Measurements from ENCODE around the gene UBE2G1. TPM values are rescaled to one million over a fixed set of nuclear protein-coding genes. Genes with fewer than 3 reads are reported as not detected.

UBE2G1 gene
- total and polyA plus RNA-seq, 9 of the 15 experiments (the other 6 are each of a cell fraction or from before 2014, with no cell fraction given), result 10.1 to 65.9 (median 29.7) TPM

GRCh38 chr17:4269915-4270314, 96.6 kb downstream of the UBE2G1 start:
- no peak for FAIRE-seq
- Histone ChIP-seq H4K20me1 (replicated peaks; ENCODE audit: control insufficient read depth, insufficient read depth, low read length) (no peaks in the 10 kb centered on the region), H3K36me3 (ENCODE audit: control insufficient read depth, insufficient read depth, low read length) (peaks cover 45% of the 10 kb centered on the region; the same call in 1 of the 3 replicates), H3K27ac (ENCODE audit: extremely low read depth, low read depth, low read length) (no peak overlapping the region), H3K4me1 (replicated peaks in 1 of 2; ENCODE audit: control insufficient read depth in 2 of 2, insufficient read depth in 2 of 2, low read length in 2 of 2) (no peaks in the 10 kb centered on the region), H3K4me2 (ENCODE audit: insufficient read depth, low read length) (no peak overlapping the region), H2AFZ (ENCODE audit: low read depth, low read length) (no peak overlapping the region), H3K9me3 (replicated peaks; ENCODE audit: control insufficient read depth, insufficient read depth, low read depth, low read length) (no peaks in the 10 kb centered on the region), H3K27me3 (ENCODE audit: control insufficient read depth in 2 of 2, insufficient read depth in 2 of 2, low read length in 2 of 2) (no peaks in the 10 kb centered on the region), H3K79me2 (ENCODE audit: control insufficient read depth, insufficient read depth, low read length) (no peaks in the 10 kb centered on the region), H3K9ac (ENCODE audit: insufficient read depth in 1 of 2, low read depth in 2 of 2, low read length in 2 of 2) (no peak overlapping the region), H3K9me1 (ENCODE audit: control insufficient read depth, insufficient read depth, low read length) (no peaks in the 10 kb centered on the region), H3K4me3 (no peak overlapping the region)
- TF ChIP-seq FOXK2 (conservative IDR thresholded peaks at IDR 0.05 in 1 of 2, IDR thresholded peaks at IDR 0.05 in 1 of 2; ENCODE audit: low read depth in 2 of 2) (no peak), ZNF124 (CRISPR knock-in tag; IDR thresholded peaks at IDR 0.05) (no peak), PHTF2 (CRISPR knock-in tag; IDR thresholded peaks at IDR 0.05) (no peak), SUPT5H (IDR thresholded peaks at IDR 0.05) (no peak), EP300 (IDR thresholded peaks at IDR 0.05; ENCODE audit: low read length) (no peak), BRD9 (IDR thresholded peaks at IDR 0.05; ENCODE audit: low read depth, partially characterized antibody) (no peak), ZNF707 (CRISPR knock-in tag; conservative IDR thresholded peaks at IDR 0.05) (no peak), ZSCAN29 (IDR thresholded peaks at IDR 0.05) (no peak), RBBP5 (IDR thresholded peaks at IDR 0.05; ENCODE audit: borderline replicate concordance, insufficient read depth, low read length, poor library complexity, severe bottlenecking) (no peak), XRCC5 (IDR thresholded peaks at IDR 0.05; ENCODE audit: low read depth, low read length) (no peak)
- in situ Hi-C loops (cut with MboI) (no loop called here), intact Hi-C loops (cut with micrococcal nuclease) (no loop called here)
- POLR2A ChIA-PET, result no interaction called here
- no peak for ATAC-seq
- CTCF ChIA-PET (ENCODE audit: low intra/inter-chr PET ratio), result no interaction called here
- no peak for DNase-seq (ENCODE audit: extremely low read depth in 1 of 4, low spot score in 3 of 4)
- 100% methylated on average over 4 of the region's 4 CpGs for whole genome bisulfite sequencing (ENCODE audit: insufficient coverage, low coverage, missing lambda C conversion rate)
- no TSS peak for BruUV-seq (replicated peaks)

All from K562 (cell line).